ENCODE measurements around the gene NEDD4L. TPM values are rescaled to one million over a fixed set of nuclear protein-coding genes. Genes with fewer than 3 reads are reported as not detected.

NEDD4L gene
- total and polyA plus RNA-seq, 2 experiments from 2014 or later: 36.2 to 72.3 TPM

- TF ChIP-seq, protein P1, sequence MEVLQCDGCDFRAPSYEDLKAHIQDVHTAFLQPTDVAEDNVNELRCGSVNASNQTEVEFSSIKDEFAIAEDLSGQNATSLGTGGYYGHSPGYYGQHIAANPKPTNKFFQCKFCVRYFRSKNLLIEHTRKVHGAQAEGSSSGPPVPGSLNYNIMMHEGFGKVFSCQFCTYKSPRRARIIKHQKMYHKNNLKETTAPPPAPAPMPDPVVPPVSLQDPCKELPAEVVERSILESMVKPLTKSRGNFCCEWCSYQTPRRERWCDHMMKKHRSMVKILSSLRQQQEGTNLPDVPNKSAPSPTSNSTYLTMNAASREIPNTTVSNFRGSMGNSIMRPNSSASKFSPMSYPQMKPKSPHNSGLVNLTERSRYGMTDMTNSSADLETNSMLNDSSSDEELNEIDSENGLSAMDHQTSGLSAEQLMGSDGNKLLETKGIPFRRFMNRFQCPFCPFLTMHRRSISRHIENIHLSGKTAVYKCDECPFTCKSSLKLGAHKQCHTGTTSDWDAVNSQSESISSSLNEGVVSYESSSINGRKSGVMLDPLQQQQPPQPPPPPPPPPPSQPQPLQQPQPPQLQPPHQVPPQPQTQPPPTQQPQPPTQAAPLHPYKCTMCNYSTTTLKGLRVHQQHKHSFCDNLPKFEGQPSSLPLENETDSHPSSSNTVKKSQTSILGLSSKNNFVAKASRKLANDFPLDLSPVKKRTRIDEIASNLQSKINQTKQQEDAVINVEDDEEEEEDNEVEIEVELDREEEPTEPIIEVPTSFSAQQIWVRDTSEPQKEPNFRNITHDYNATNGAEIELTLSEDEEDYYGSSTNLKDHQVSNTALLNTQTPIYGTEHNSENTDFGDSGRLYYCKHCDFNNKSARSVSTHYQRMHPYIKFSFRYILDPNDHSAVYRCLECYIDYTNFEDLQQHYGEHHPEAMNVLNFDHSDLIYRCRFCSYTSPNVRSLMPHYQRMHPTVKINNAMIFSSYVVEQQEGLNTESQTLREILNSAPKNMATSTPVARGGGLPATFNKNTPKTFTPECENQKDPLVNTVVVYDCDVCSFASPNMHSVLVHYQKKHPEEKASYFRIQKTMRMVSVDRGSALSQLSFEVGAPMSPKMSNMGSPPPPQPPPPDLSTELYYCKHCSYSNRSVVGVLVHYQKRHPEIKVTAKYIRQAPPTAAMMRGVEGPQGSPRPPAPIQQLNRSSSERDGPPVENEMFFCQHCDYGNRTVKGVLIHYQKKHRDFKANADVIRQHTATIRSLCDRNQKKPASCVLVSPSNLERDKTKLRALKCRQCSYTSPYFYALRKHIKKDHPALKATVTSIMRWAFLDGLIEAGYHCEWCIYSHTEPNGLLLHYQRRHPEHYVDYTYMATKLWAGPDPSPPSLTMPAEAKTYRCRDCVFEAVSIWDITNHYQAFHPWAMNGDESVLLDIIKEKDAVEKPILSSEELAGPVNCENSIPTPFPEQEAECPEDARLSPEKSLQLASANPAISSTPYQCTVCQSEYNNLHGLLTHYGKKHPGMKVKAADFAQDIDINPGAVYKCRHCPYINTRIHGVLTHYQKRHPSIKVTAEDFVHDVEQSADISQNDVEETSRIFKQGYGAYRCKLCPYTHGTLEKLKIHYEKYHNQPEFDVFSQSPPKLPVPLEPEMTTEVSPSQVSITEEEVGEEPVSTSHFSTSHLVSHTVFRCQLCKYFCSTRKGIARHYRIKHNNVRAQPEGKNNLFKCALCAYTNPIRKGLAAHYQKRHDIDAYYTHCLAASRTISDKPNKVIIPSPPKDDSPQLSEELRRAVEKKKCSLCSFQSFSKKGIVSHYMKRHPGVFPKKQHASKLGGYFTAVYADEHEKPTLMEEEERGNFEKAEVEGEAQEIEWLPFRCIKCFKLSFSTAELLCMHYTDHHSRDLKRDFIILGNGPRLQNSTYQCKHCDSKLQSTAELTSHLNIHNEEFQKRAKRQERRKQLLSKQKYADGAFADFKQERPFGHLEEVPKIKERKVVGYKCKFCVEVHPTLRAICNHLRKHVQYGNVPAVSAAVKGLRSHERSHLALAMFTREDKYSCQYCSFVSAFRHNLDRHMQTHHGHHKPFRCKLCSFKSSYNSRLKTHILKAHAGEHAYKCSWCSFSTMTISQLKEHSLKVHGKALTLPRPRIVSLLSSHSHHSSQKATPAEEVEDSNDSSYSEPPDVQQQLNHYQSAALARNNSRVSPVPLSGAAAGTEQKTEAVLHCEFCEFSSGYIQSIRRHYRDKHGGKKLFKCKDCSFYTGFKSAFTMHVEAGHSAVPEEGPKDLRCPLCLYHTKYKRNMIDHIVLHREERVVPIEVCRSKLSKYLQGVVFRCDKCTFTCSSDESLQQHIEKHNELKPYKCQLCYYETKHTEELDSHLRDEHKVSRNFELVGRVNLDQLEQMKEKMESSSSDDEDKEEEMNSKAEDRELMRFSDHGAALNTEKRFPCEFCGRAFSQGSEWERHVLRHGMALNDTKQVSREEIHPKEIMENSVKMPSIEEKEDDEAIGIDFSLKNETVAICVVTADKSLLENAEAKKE (CRISPR knock-in tag; IDR thresholded peaks at IDR 0.05): peak; percentile 84; the same call in 1 of the 2 replicates
- no peak for TF ChIP-seq STAT1 (IDR thresholded peaks at IDR 0.05; ENCODE audit: unreplicated experiment)
- TF ChIP-seq, protein P2, sequence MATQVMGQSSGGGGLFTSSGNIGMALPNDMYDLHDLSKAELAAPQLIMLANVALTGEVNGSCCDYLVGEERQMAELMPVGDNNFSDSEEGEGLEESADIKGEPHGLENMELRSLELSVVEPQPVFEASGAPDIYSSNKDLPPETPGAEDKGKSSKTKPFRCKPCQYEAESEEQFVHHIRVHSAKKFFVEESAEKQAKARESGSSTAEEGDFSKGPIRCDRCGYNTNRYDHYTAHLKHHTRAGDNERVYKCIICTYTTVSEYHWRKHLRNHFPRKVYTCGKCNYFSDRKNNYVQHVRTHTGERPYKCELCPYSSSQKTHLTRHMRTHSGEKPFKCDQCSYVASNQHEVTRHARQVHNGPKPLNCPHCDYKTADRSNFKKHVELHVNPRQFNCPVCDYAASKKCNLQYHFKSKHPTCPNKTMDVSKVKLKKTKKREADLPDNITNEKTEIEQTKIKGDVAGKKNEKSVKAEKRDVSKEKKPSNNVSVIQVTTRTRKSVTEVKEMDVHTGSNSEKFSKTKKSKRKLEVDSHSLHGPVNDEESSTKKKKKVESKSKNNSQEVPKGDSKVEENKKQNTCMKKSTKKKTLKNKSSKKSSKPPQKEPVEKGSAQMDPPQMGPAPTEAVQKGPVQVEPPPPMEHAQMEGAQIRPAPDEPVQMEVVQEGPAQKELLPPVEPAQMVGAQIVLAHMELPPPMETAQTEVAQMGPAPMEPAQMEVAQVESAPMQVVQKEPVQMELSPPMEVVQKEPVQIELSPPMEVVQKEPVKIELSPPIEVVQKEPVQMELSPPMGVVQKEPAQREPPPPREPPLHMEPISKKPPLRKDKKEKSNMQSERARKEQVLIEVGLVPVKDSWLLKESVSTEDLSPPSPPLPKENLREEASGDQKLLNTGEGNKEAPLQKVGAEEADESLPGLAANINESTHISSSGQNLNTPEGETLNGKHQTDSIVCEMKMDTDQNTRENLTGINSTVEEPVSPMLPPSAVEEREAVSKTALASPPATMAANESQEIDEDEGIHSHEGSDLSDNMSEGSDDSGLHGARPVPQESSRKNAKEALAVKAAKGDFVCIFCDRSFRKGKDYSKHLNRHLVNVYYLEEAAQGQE (IDR thresholded peaks at IDR 0.05; ENCODE audit: unreplicated experiment): no peak
- TF ChIP-seq JUNB (IDR thresholded peaks at IDR 0.05; ENCODE audit: unreplicated experiment): no peak
- no peak for TF ChIP-seq ZNF331 (CRISPR knock-in tag; IDR thresholded peaks at IDR 0.05; ENCODE audit: low read depth)
- no peak for TF ChIP-seq ZNF114 (CRISPR knock-in tag; IDR thresholded peaks at IDR 0.05)
- TF ChIP-seq EZH2 (IDR thresholded peaks at IDR 0.05; ENCODE audit: low read depth, unreplicated experiment): no peak
Observed at GRCh38 chr18:58216071-58216481, 172.1 kb downstream of the NEDD4L start (continued).
